ENCODE results near the gene ARL6. TPM values are rescaled to one million over a fixed set of nuclear protein-coding genes. Genes with fewer than 3 reads are reported as not detected.

The ARL6 gene
- total RNA-seq, 4 donors from 2014 or later: 3.4 to 6.9 (median 5.5) TPM

DNA sequence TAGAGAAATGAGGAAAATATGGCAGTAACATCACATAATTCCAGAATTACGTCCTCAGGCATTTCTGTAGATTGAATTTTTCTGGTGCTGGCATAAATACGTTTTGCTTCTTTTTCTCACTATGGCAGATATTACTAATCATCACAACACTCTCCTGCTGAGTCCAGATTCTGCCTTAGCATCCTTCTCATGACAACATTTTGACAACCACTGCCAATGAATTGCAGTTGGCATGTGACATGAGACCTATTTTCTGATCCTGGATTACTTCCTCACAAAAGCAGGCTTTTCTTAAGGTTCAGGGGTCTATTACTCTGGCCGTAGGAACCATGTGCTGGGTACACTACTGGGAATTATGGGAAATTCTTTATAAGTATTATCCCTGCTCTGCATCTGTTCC is 22.5 kb upstream of the ARL6 start:
- TF ChIP-seq, protein P1, sequence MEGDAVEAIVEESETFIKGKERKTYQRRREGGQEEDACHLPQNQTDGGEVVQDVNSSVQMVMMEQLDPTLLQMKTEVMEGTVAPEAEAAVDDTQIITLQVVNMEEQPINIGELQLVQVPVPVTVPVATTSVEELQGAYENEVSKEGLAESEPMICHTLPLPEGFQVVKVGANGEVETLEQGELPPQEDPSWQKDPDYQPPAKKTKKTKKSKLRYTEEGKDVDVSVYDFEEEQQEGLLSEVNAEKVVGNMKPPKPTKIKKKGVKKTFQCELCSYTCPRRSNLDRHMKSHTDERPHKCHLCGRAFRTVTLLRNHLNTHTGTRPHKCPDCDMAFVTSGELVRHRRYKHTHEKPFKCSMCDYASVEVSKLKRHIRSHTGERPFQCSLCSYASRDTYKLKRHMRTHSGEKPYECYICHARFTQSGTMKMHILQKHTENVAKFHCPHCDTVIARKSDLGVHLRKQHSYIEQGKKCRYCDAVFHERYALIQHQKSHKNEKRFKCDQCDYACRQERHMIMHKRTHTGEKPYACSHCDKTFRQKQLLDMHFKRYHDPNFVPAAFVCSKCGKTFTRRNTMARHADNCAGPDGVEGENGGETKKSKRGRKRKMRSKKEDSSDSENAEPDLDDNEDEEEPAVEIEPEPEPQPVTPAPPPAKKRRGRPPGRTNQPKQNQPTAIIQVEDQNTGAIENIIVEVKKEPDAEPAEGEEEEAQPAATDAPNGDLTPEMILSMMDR (IDR thresholded peaks at IDR 0.05): no peak
- ATAC-seq (ENCODE audit: low FRiP score): no peak
- no peak for DNase-seq (ENCODE audit: low spot score)

DNA sequence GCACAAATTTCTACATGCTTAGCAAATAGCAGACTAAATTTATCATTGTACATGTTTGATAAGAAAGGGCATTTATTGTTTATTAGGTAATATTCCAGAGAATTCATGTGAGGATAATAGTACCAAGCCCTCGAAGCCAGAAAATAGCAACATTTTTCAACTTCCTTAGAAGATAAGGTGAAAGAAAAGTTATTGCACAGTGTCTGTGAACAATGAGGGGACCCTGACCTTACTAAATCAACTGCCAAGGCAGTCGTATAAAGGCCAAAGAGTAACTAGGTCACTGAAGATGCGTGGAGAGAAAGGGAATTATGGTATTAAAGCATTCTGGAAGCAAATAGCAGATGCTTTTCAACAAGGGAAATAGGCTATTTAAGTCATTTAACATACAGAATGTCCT is 20.3 kb upstream of the ARL6 start:
- TF ChIP-seq, protein P1 (IDR thresholded peaks at IDR 0.05): no peak
- DNase-seq (ENCODE audit: low spot score) (no peak), ATAC-seq (ENCODE audit: low FRiP score) (no peak)

DNA sequence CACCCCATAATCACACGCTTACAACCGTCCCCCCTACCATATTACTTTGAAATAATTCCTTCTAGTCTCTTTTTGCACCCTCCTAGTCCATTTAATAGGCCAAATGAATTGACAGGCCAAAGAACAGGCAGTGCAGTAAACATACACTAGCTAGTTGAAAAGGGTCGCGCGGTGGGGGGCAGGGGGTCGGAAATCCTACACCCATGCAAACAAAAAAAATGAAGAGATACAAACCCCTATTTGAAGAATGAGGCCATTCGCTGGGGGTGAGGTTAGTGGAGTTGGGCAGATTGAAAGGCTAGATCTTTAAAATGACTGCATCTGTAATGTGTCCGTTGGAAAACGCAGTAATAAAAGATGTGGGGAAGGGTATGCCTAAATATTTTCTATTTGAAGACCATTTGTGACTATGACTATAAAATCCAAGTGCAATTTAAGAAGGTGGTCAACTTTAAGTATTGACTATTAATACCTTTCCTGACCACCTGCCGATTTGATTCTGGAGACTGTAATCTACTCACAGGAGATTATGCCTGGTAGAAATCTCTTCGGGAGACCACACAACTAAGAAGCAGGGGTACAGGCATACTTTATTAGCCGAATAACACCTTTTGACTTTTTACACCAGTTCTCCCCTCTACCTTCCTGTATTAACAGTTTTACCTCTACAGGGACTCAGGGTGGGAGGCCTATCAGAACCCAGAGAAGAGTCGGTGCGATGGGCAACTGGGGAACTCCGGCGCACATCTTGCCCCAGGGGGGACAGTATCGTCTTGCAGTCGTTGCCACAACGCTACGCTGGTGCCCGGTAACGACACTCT is 762 bp upstream of the ARL6 start:
- TF ChIP-seq, protein P1 (IDR thresholded peaks at IDR 0.05): no peak
- ATAC-seq (ENCODE audit: low FRiP score) (peak; percentile 30), DNase-seq (ENCODE audit: low spot score) (no peak)

DNA sequence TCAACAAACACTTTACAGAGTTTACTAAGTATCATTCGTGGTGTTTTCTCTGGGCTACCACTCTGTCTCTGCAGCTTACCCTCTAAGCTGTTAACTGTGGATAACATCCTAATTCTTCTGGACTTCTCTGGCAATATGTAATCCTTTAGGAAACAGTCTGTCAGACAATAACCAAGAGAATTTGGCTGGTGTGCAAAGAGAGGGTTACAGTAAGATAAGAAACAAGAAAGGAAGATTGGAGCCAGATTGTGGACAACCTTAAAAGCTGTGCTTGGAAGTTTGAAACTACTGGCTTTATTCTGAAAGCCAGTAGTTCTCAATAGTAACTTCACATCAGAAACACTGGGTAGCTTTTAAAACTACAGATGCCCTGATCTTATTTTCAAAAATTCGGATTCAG is 778 bp downstream of the ARL6 start:
- ATAC-seq (ENCODE audit: low FRiP score): no peak
- no peak for DNase-seq (ENCODE audit: low spot score)
- TF ChIP-seq, protein P1 (IDR thresholded peaks at IDR 0.05): no peak

DNA sequence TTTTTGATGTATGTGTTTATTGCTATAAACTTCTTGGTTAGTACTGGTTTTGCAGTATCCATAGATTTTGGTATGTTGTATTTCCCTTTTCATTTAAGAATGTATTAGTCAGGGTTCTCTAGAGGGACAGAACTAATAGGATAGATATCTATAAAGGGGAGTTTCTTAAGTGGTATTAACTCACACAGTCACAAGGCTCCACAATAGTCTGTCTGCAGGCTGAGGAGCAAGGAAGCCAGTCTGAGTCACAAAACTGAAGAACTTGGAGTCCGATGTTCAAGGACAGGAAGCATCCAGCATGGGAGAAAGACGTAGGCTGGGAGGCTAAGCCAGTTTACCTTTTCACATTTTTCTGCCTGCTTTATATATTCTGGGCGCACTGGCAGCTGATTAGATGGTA is 8.4 kb downstream of the ARL6 start:
- ATAC-seq (ENCODE audit: low FRiP score): no peak
- TF ChIP-seq, protein P1 (IDR thresholded peaks at IDR 0.05): no peak
- no peak for DNase-seq (ENCODE audit: low spot score)

DNA sequence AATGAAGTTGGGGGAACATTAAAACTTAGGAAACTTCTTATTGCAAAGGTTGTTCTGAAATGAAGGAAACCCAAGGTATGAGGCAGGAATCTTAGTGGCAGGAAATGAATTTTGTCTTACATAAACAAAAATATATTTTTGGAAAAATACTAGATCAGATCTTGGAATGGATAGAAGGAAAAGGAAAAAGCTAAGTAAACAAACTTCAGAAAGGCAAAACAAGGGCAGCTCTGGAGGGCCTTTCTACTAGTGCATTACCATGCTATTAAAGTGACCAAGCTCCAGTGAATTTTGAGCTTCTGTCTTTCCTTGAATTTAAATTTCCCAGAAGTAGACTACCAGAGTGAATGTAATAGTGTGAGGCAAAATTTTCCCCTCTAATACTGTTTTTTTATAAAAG is 13.6 kb downstream of the ARL6 start:
- DNase-seq (ENCODE audit: low spot score): no peak
- TF ChIP-seq, protein P1 (IDR thresholded peaks at IDR 0.05): no peak
- no peak for ATAC-seq (ENCODE audit: low FRiP score)

DNA sequence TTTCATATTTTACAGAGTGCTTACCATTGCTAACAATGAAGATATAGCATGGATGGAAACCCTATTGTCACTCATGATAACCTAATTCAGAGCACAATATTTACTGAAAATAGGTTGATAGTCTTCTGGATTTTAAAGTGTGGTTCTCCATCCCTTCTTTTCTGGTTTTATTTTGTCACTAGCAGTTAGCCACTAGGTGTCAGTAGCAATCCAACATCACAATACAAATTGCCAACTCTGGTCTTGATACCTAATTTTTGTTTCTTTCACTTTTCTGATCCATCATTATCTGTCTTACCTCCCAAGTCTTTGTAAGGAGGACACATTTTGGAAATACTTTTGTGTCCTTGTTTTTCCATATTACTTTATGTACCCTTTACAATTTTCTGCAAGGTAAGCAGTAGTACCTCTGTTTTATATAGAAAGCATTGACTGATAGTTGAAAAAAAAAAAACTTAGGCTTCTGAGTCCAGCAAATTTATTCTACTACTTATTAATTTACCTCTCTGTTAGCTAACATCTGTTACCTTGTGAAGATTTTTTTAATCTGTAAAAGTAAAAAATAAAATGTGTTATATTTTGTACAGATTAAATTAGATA is 29.0 kb downstream of the ARL6 start:
- no peak for DNase-seq (ENCODE audit: low spot score)
- ATAC-seq (ENCODE audit: low FRiP score): no peak
- TF ChIP-seq, protein P1 (IDR thresholded peaks at IDR 0.05): peak in 2 of 3 donors; percentile 8 to 23

Measured in omental fat pad (tissue), 4 donors.